K562 (cell line): Measurements from ENCODE around the gene SGSH. TPM values are rescaled to one million over a fixed set of nuclear protein-coding genes. Genes with fewer than 3 reads are reported as not detected.

Source experiments
- ETV1 ChIP-seq: fragments of 450-650 bp; conservative IDR thresholded peaks from 2 replicates; pipeline ENCODE4 v1.6.1; 2016; ENCODE audit warnings: missing genetic modification characterization, control low read depth, low read depth, missing compliant biosample characterization
- KAT7 ChIP-seq: sonication (generic); formaldehyde crosslinking; IDR thresholded peaks from 2 replicates; pipeline ENCODE4 v1.8.0; 2022; ENCODE audit warnings: missing genetic modification reagents, mild to moderate bottlenecking, borderline replicate concordance
- MCM3 ChIP-seq: fragments of 450-650 bp; IDR thresholded peaks from 2 replicates; pipeline ENCODE4 v1.6.1; 2016
- MECOM ChIP-seq: fragments of 250-450 bp; sonication (Bioruptor Pico); IDR thresholded peaks from 2 replicates; pipeline ENCODE4 v1.8.0; 2022; ENCODE audit warnings: inconsistent platforms
- MEIS2 ChIP-seq: fragments of 450-650 bp; IDR thresholded peaks from 2 replicates; pipeline ENCODE4 v1.6.1; 2014; ENCODE audit warnings: mild to moderate bottlenecking; ENCODE audit not compliant: partially characterized antibody
- MTA1 ChIP-seq: fragments of 450-650 bp; IDR thresholded peaks from 2 replicates; pipeline ENCODE4 v1.6.1; 2017; ENCODE audit warnings: borderline replicate concordance
- NFRKB ChIP-seq: fragments of 450-650 bp; IDR thresholded peaks from 2 replicates; pipeline ENCODE4 v1.6.1; 2016; ENCODE audit warnings: low read depth
- NFYB ChIP-seq: IDR thresholded peaks from 2 replicates; pipeline ENCODE4 v1.6.1; 2011; ENCODE audit warnings: mild to moderate bottlenecking, moderate library complexity; ENCODE audit not compliant: insufficient read length; ENCODE audit errors: extremely low read depth
- REST ChIP-seq, 2 experiments: fragments of 450-650 bp; formaldehyde crosslinking in 1 of 2; IDR thresholded peaks; 2 replicates each; pipeline versions ENCODE4 v1.4.0 to v1.6.1; 2014 to 2020; ENCODE audit warnings: mild to moderate bottlenecking in 2 of 2, borderline replicate concordance in 1 of 2, low read depth in 1 of 2
- SMAD1 ChIP-seq: fragments of 150-350 bp; IDR thresholded peaks from 2 replicates; pipeline ENCODE4 v1.6.1; 2014; ENCODE audit warnings: low read length, low read depth; ENCODE audit not compliant: partially characterized antibody
- SMAD4 ChIP-seq: fragments of 250-450 bp; sonication (Bioruptor Pico); conservative IDR thresholded peaks from 2 replicates; pipeline ENCODE4 v1.8.0; 2021; ENCODE audit warnings: inconsistent platforms, mild to moderate bottlenecking, moderate library complexity
- TAF9B ChIP-seq: fragments of 450-650 bp; IDR thresholded peaks from 2 replicates; pipeline ENCODE4 v1.6.1; 2018; ENCODE audit warnings: mild to moderate bottlenecking; ENCODE audit not compliant: partially characterized antibody
- TCF7 ChIP-seq: sonication (generic); IDR thresholded peaks from 2 replicates; pipeline ENCODE4 v1.6.1; 2016; ENCODE audit warnings: antibody characterized with exemption, borderline replicate concordance
- TFAM ChIP-seq: fragments of 250-450 bp; sonication (Bioruptor Pico); conservative IDR thresholded peaks from 2 replicates; pipeline ENCODE4 v1.5.0; 2021; ENCODE audit warnings: mild to moderate bottlenecking, moderate library complexity
- ZNF311 ChIP-seq: fragments of 250-450 bp; sonication (Bioruptor Pico); IDR thresholded peaks from 2 replicates; pipeline ENCODE4 v1.4.0; 2020; ENCODE audit warnings: mild to moderate bottlenecking, moderate library complexity
- ZNF436 ChIP-seq: fragments of 250-450, 450-650 bp; sonication (Bioruptor Pico); formaldehyde crosslinking; IDR thresholded peaks from 2 replicates; pipeline ENCODE4 v1.7.0; 2020; ENCODE audit warnings: mild to moderate bottlenecking
- ZNF696 ChIP-seq: fragments of 250-450 bp; sonication (Bioruptor Pico); conservative IDR thresholded peaks from 2 replicates; pipeline ENCODE4 v1.4.0; 2020; ENCODE audit warnings: mild to moderate bottlenecking, moderate library complexity
- polyA plus RNA-seq, 8 experiments: library from polyadenylated mRNA; depleted of rRNA in 4 of 8; stranded (reverse) in 5 of 8; unstranded in 3 of 8; fragments of >200 nt; fragmentation: Nextera tagmentation in 2 of 8; fragmentation: Illumina TruSeq in 1 of 8; extraction: Ambion mirVana in 2 of 8; extraction: Trizol in 1 of 8; gene quantifications; 2 replicates each; pipeline versions ENCODE4 v1.2.1 to v1.2.3, GENCODE V29; 2011 to 2014; ENCODE audit warnings: inconsistent platforms in 1 of 8, missing spikeins in 1 of 8
- total RNA-seq, 7 experiments: library from RNA; depleted of rRNA in 6 of 7; stranded (reverse); fragments of >200 nt in 6 of 7; fragmentation: Illumina TruSeq in 2 of 7; extraction: Trizol in 2 of 7; gene quantifications; 2 replicates each; pipeline versions ENCODE4 v1.2.1 to v1.2.3, GENCODE V29; 2011 to 2021; ENCODE audit warnings: low replicate concordance in 1 of 7
- TF ChIP-seq, protein P1 (sequence below): fragments of 250-450 bp; sonication (Bioruptor Pico); IDR thresholded peaks from 2 replicates; pipeline ENCODE4 v1.4.0; 2020; ENCODE audit warnings: mild to moderate bottlenecking

The SGSH gene
- total and polyA plus RNA-seq, 9 of the 15 experiments (the other 6 are each of a cell fraction or from before 2014, with no cell fraction given), result 0.25 to 15.7 (median 4.9) TPM

- TF ChIP-seq SMAD1, result no peak
- no peak for TF ChIP-seq MCM3
- TF ChIP-seq ETV1 (tag), result 0 out of 2 replicates have a peak, but pooled peaks have one; percentile 21
- peak; percentile 46; the same call in 1 of the 2 replicates for TF ChIP-seq SMAD4
- no peak for TF ChIP-seq TCF7
- no peak for TF ChIP-seq ZNF311 (CRISPR knock-in tag)
- no peak for TF ChIP-seq MECOM (CRISPR knock-in tag)
- TF ChIP-seq NFYB, result no peak
- no peak for TF ChIP-seq REST (IDR thresholded peaks at IDR 0.05; ENCODE audit: borderline replicate concordance)
- no peak for TF ChIP-seq REST (CRISPR knock-in tag; IDR thresholded peaks at IDR 0.05; ENCODE audit: low read depth)
- no peak for TF ChIP-seq ZNF696
- no peak for TF ChIP-seq TAF9B
- TF ChIP-seq KAT7 (CRISPR knock-in tag), result 0 out of 2 replicates have a peak, but pooled peaks have one; percentile 14
- TF ChIP-seq ZNF436, result no peak
- no peak for TF ChIP-seq TFAM (CRISPR knock-in tag)
- TF ChIP-seq, protein P1, sequence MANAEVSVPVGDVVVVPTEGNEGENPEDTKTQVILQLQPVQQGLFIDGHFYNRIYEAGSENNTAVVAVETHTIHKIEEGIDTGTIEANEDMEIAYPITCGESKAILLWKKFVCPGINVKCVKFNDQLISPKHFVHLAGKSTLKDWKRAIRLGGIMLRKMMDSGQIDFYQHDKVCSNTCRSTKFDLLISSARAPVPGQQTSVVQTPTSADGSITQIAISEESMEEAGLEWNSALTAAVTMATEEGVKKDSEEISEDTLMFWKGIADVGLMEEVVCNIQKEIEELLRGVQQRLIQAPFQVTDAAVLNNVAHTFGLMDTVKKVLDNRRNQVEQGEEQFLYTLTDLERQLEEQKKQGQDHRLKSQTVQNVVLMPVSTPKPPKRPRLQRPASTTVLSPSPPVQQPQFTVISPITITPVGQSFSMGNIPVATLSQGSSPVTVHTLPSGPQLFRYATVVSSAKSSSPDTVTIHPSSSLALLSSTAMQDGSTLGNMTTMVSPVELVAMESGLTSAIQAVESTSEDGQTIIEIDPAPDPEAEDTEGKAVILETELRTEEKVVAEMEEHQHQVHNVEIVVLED (CRISPR knock-in tag), result no peak
- no peak for TF ChIP-seq MTA1
- 0 out of 2 replicates have a peak, but pooled peaks have one; percentile 50 for TF ChIP-seq NFRKB
- no peak for TF ChIP-seq MEIS2
These were observed 37.6 kb upstream of the SGSH start (continued) for GRCh38 chr17:80257716-80258213.
